B cell (primary cell): ENCODE measurements around the gene PRXL2A. TPM values are rescaled to one million over a fixed set of nuclear protein-coding genes. Genes with fewer than 3 reads are reported as not detected.

Source experiments
- ATAC-seq: fragments of 200-7000 bp; cut with Tn5 transposase; one replicate; pipeline ENCODE4 v1.10.0; 2021; ENCODE audit warnings: low read depth, mild to moderate bottlenecking, moderate number of reproducible peaks, moderate library complexity
- CTCF ChIA-PET: fragments of 350-600 bp; sonication (Branson Sonifier 250); formaldehyde crosslinking; loops from one replicate; lab custom pipeline; 2021; ENCODE audit warnings: antibody characterized with exemption, inconsistent platforms; lab: Charles Lee
- POLR2A ChIA-PET: fragments of 350-600 bp; sonication (Branson Sonifier 250); formaldehyde crosslinking; loops from one replicate; lab custom pipeline; 2021; ENCODE audit warnings: antibody characterized with exemption; lab: Charles Lee
- DNase-seq: peaks from one replicate; pipeline ENCODE4 v3.0.0; 2013
- H2AFZ ChIP-seq: 2 replicates; pipeline ENCODE4 v1.6.1; 2012; ENCODE audit warnings: mild to moderate bottlenecking, low read depth, low read length; ENCODE audit not compliant: insufficient read depth, poor library complexity, severe bottlenecking
- H3K27ac ChIP-seq, 2 donors: 1 replicate in 1 of 2; 2 replicates in 1 of 2; pipeline ENCODE4 v1.5.1; 2012 to 2013; ENCODE audit warnings: low read length in 2 of 2, mild to moderate bottlenecking in 2 of 2, moderate library complexity in 1 of 2
- H3K27me3 ChIP-seq, 4 experiments: fragments of 200-600 bp in 1 of 4; sonication (generic) in 1 of 4; replicated peaks in 1 of 4; 1 replicate in 2 of 4; 2 replicates in 2 of 4; pipeline versions ENCODE4 v1.6.1 to v1.7.0; 2013 to 2016; ENCODE audit warnings: low read length in 3 of 4, mild to moderate bottlenecking in 2 of 4, mixed read lengths in 1 of 4, moderate library complexity in 1 of 4; ENCODE audit not compliant: insufficient read depth in 4 of 4, control insufficient read depth in 3 of 4; ENCODE audit errors: control extremely low read depth in 1 of 4
- H3K36me3 ChIP-seq, 2 experiments: replicated peaks in 1 of 2; 1 replicate in 1 of 2; 2 replicates in 1 of 2; pipeline versions ENCODE4 v1.6.1 to v1.7.1; 2013; ENCODE audit warnings: low read length in 1 of 2; ENCODE audit not compliant: insufficient read depth in 2 of 2, control insufficient read depth in 1 of 2; ENCODE audit errors: control extremely low read depth in 1 of 2, extremely low read depth in 1 of 2
- H3K4me1 ChIP-seq, 2 donors: fragments of 200-600 bp in 1 of 2; sonication (generic) in 1 of 2; 1 replicate in 1 of 2; 2 replicates in 1 of 2; pipeline versions ENCODE4 v1.5.1 to v1.6.1; 2013 to 2017; ENCODE audit warnings: low read length in 2 of 2; ENCODE audit not compliant: control insufficient read depth in 2 of 2, insufficient read depth in 2 of 2
- H3K4me2 ChIP-seq: replicated peaks from 2 replicates; pipeline ENCODE3; 2012; ENCODE audit warnings: mild to moderate bottlenecking, low read depth, low read length; ENCODE audit not compliant: poor library complexity, severe bottlenecking
- H3K4me3 ChIP-seq, 5 experiments: fragments of 200-600 bp in 1 of 5; sonication (generic) in 1 of 5; 1 replicate in 3 of 5; 2 replicates in 2 of 5; pipeline versions ENCODE4 v1.5.1 to v1.7.0; 2011 to 2016; ENCODE audit warnings: low read length in 4 of 5, mild to moderate bottlenecking in 4 of 5, low read depth in 2 of 5, control low read depth in 1 of 5, moderate library complexity in 1 of 5; ENCODE audit not compliant: insufficient read depth in 1 of 5; ENCODE audit errors: control extremely low read depth in 1 of 5, extremely low read depth in 1 of 5
- H3K79me2 ChIP-seq: fragments of 200-600 bp; sonication (generic); one replicate; pipeline ENCODE4 v1.6.0; 2016; ENCODE audit warnings: low read length; ENCODE audit not compliant: control insufficient read depth, insufficient read depth
- H3K9ac ChIP-seq: fragments of 200-600 bp; sonication (generic); 2 replicates; pipeline ENCODE4 v1.6.1; 2017; ENCODE audit warnings: mild to moderate bottlenecking, low read length, moderate library complexity
- H3K9me3 ChIP-seq, 3 donors: one replicate each; pipeline versions ENCODE4 v1.6.1 to v1.7.1; 2013; ENCODE audit warnings: low read length in 2 of 3; ENCODE audit not compliant: control insufficient read depth in 2 of 3, insufficient read depth in 1 of 3; ENCODE audit errors: control extremely low read depth in 1 of 3
- H4K20me1 ChIP-seq: 2 replicates; pipeline ENCODE4 v1.6.0; 2012; ENCODE audit warnings: mild to moderate bottlenecking, low read length; ENCODE audit not compliant: insufficient read depth, control insufficient read depth, poor library complexity, severe bottlenecking
- H3K27ac Mint-ChIP-seq: one replicate; pipeline ENCODE4 v1.8.0; 2021; ENCODE audit warnings: mixed read lengths
- H3K27me3 Mint-ChIP-seq: one replicate; pipeline ENCODE4 v1.8.0; 2021; ENCODE audit warnings: mixed read lengths
- H3K4me1 Mint-ChIP-seq: one replicate; pipeline ENCODE4 v1.8.0; 2021; ENCODE audit warnings: mixed read lengths
- H3K4me3 Mint-ChIP-seq: one replicate; pipeline ENCODE4 v1.8.0; 2021; ENCODE audit warnings: mixed read lengths
- H3K9me3 Mint-ChIP-seq: one replicate; pipeline ENCODE4 v1.8.0; 2022; ENCODE audit warnings: mixed read lengths; ENCODE audit not compliant: insufficient read depth
- EZH2 ChIP-seq: IDR thresholded peaks from 2 replicates; pipeline ENCODE4 v1.6.1; 2012; ENCODE audit warnings: borderline replicate concordance, low read depth, mild to moderate bottlenecking, moderate library complexity, low read length; ENCODE audit not compliant: insufficient read depth, poor library complexity, severe bottlenecking
- WGBS: methylation state at CpG from one replicate; pipeline ENCODE4 v1.1.5; 2013; ENCODE audit warnings: missing lambda C conversion rate; ENCODE audit not compliant: insufficient coverage; 5-methylcytosine and 5-hydroxymethylcytosine counted together
- intact Hi-C: fragments of 100-400 bp; cut with micrococcal nuclease; formaldehyde crosslinking; loops from one replicate; pipeline ENCODE4 v1.10.0; 2022
- polyA plus RNA-seq: library from polyadenylated mRNA; depleted of rRNA; stranded (reverse); fragments of >200 nt; gene quantifications from 2 replicates; pipeline ENCODE4 v1.2.3, GENCODE V29; 2012
- total RNA-seq, 2 donors: library from RNA; stranded (reverse); fragments of 120-200 nt in 1 of 2; gene quantifications; 1 replicate in 1 of 2; 2 replicates in 1 of 2; pipeline versions ENCODE4 v1.2.3 to v1.2.4, GENCODE V29; 2013 to 2022
- TF ChIP-seq, protein P1 (sequence below): fragments of 200-600 bp; IDR thresholded peaks from one replicate; pipeline ENCODE4 v1.8.0; 2022; ENCODE audit warnings: antibody characterized with exemption, mild to moderate bottlenecking

The PRXL2A gene
- total and polyA plus RNA-seq, 2 donors (not counting 1 experiment from before 2014, with no cell fraction given) = 2.8 to 9.4 TPM

GRCh38 chr10:80448209-80448942 lies 40.0 kb downstream of the PRXL2A start:
- intact Hi-C loops = no loop called here
- no peaks in the 10 kb centered on the region for H3K27me3 Mint-ChIP-seq
- no peak overlapping the region for H3K4me2 ChIP-seq

GRCh38 chr10:80449520-80449919 lies 41.2 kb downstream of the PRXL2A start:
- peaks cover 13% of the 10 kb centered on the region for H3K4me1 Mint-ChIP-seq
- no peaks in the 10 kb centered on the region for H3K27me3 Mint-ChIP-seq
- no peak overlapping the region for H2AFZ ChIP-seq
- H3K27ac Mint-ChIP-seq = peak overlapping the region; percentile 21
- no peak overlapping the region for H3K4me3 Mint-ChIP-seq
- no peaks in the 10 kb centered on the region for H3K27me3 ChIP-seq
- ATAC-seq (no peak), DNase-seq (no peak)
- H3K9me3 Mint-ChIP-seq = no peaks in the 10 kb centered on the region
- WGBS = no CpG with 5 or more reads among the region's 2 CpGs
- TF ChIP-seq EZH2 = no peak
- TF ChIP-seq, protein P1, sequence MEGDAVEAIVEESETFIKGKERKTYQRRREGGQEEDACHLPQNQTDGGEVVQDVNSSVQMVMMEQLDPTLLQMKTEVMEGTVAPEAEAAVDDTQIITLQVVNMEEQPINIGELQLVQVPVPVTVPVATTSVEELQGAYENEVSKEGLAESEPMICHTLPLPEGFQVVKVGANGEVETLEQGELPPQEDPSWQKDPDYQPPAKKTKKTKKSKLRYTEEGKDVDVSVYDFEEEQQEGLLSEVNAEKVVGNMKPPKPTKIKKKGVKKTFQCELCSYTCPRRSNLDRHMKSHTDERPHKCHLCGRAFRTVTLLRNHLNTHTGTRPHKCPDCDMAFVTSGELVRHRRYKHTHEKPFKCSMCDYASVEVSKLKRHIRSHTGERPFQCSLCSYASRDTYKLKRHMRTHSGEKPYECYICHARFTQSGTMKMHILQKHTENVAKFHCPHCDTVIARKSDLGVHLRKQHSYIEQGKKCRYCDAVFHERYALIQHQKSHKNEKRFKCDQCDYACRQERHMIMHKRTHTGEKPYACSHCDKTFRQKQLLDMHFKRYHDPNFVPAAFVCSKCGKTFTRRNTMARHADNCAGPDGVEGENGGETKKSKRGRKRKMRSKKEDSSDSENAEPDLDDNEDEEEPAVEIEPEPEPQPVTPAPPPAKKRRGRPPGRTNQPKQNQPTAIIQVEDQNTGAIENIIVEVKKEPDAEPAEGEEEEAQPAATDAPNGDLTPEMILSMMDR = no peak
- intact Hi-C loops = no loop called here
- H3K36me3 ChIP-seq = no peaks in the 10 kb centered on the region
- H3K79me2 ChIP-seq = no peaks in the 10 kb centered on the region
- peaks cover 0 to 10% of the 10 kb centered on the region in 2 donors for H3K4me1 ChIP-seq
- no peak overlapping the region for H3K9ac ChIP-seq
- ChIA-PET POLR2A (interaction anchor here (1.4 kb wide), 1 partner anchor 56 kb away, joined by 4 read pairs; no protein-coding TSS in a partner anchor), CTCF (interaction anchor here (0.8 to 14.9 kb wide), 2 partner anchors 56 to 88 kb away, joined by 3 to 500 read pairs; partner anchors contain the start of gene SH2D4B)
- no peak overlapping the region for H3K4me2 ChIP-seq
- no peak overlapping the region for H3K4me3 ChIP-seq
- H4K20me1 ChIP-seq = no peaks in the 10 kb centered on the region
- no peaks in the 10 kb centered on the region for H3K9me3 ChIP-seq
- H3K27ac ChIP-seq = no peak overlapping the region

More at GRCh38 chr10:80448209-80448942, 40.0 kb downstream of the PRXL2A start:
- no peak overlapping the region for H3K27ac ChIP-seq
- no peak overlapping the region for H2AFZ ChIP-seq
- 100% methylated on average over 2 of the region's 4 CpGs for WGBS
- TF ChIP-seq EZH2 = no peak
- TF ChIP-seq, protein P1 = no peak
- peak overlapping the region; percentile 54 for H3K27ac Mint-ChIP-seq
- no peaks in the 10 kb centered on the region for H4K20me1 ChIP-seq
- no peak overlapping the region for H3K9ac ChIP-seq
- ATAC-seq (no peak), DNase-seq (no peak)
- H3K36me3 ChIP-seq = no peaks in the 10 kb centered on the region
- no peak overlapping the region for H3K4me3 ChIP-seq
- no peaks in the 10 kb centered on the region for H3K79me2 ChIP-seq
- ChIA-PET POLR2A (interaction anchor here (0.7 to 1.4 kb wide), 3 partner anchors 11 to 57 kb away, joined by 3 to 4 read pairs (median 3); no protein-coding TSS in a partner anchor), CTCF (interaction anchor here (14.9 kb wide), 1 partner anchor 57 kb away, joined by 500 read pairs; no protein-coding TSS in a partner anchor)
- H3K9me3 Mint-ChIP-seq = no peaks in the 10 kb centered on the region
- no peaks in the 10 kb centered on the region for H3K27me3 ChIP-seq
- no peaks in the 10 kb centered on the region for H3K9me3 ChIP-seq
- H3K4me3 Mint-ChIP-seq = no peak overlapping the region
- peaks cover 12% of the 10 kb centered on the region for H3K4me1 Mint-ChIP-seq
- peaks cover 0 to 8% of the 10 kb centered on the region in 2 donors for H3K4me1 ChIP-seq
